ENCODE measurements around the gene CCDC192.

DNA sequence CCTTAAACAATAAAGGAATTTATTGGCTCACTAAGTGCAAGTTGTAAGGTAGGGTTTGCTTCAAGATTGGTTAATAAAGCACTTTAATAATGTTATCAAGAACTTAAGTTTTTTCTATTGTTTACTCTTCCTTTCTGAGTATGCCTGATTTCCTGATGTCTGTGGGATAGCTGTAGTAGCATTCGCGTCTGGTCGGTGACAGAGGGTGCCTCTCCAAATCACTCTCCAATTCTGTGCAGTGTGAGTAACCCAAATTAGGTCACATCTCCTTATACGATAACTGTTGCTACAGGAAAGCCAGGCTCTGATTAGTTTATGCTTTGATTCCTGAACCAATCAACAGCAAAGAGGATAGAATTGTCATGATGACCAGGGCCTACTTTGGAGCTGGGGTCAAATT lies 90.7 kb downstream of the CCDC192 start:
- TF ChIP-seq POLR2A (IDR thresholded peaks at IDR 0.05; ENCODE audit: extremely low read depth, insufficient read length): no peak
- TF ChIP-seq, protein P1, sequence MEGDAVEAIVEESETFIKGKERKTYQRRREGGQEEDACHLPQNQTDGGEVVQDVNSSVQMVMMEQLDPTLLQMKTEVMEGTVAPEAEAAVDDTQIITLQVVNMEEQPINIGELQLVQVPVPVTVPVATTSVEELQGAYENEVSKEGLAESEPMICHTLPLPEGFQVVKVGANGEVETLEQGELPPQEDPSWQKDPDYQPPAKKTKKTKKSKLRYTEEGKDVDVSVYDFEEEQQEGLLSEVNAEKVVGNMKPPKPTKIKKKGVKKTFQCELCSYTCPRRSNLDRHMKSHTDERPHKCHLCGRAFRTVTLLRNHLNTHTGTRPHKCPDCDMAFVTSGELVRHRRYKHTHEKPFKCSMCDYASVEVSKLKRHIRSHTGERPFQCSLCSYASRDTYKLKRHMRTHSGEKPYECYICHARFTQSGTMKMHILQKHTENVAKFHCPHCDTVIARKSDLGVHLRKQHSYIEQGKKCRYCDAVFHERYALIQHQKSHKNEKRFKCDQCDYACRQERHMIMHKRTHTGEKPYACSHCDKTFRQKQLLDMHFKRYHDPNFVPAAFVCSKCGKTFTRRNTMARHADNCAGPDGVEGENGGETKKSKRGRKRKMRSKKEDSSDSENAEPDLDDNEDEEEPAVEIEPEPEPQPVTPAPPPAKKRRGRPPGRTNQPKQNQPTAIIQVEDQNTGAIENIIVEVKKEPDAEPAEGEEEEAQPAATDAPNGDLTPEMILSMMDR (IDR thresholded peaks at IDR 0.05; ENCODE audit: low read depth, low read length): no peak
